Upper lobe of left lung (tissue), 4 donors: ENCODE results near the gene FOXO3.

Experiments used
- EP300 ChIP-seq, 4 donors: sonication (generic); formaldehyde crosslinking; IDR thresholded peaks; one replicate each; pipeline ENCODE4 v1.5.1; 2017; ENCODE audit warnings: antibody characterized with exemption in 4 of 4, control low read depth in 2 of 4
- POLR2A ChIP-seq, 4 donors: fragments of 450-650 bp; IDR thresholded peaks; one replicate each; pipeline ENCODE4 v1.5.1; 2016 to 2017; ENCODE audit warnings: antibody characterized with exemption in 4 of 4, mild to moderate bottlenecking in 2 of 4
- POLR2AphosphoS5 ChIP-seq, 2 donors: sonication (generic); formaldehyde crosslinking; IDR thresholded peaks; one replicate each; pipeline ENCODE4 v1.5.1; 2017; ENCODE audit warnings: antibody characterized with exemption in 2 of 2
- TF ChIP-seq, protein P1 (sequence below), 6 experiments: fragments of 450-650 bp in 4 of 6; fragments of 200-600 bp in 2 of 6; sonication (generic) in 2 of 6; IDR thresholded peaks; one replicate each; pipeline ENCODE4 v1.5.1; 2016 to 2019; ENCODE audit warnings: antibody characterized with exemption in 6 of 6

- TF ChIP-seq, protein P1, sequence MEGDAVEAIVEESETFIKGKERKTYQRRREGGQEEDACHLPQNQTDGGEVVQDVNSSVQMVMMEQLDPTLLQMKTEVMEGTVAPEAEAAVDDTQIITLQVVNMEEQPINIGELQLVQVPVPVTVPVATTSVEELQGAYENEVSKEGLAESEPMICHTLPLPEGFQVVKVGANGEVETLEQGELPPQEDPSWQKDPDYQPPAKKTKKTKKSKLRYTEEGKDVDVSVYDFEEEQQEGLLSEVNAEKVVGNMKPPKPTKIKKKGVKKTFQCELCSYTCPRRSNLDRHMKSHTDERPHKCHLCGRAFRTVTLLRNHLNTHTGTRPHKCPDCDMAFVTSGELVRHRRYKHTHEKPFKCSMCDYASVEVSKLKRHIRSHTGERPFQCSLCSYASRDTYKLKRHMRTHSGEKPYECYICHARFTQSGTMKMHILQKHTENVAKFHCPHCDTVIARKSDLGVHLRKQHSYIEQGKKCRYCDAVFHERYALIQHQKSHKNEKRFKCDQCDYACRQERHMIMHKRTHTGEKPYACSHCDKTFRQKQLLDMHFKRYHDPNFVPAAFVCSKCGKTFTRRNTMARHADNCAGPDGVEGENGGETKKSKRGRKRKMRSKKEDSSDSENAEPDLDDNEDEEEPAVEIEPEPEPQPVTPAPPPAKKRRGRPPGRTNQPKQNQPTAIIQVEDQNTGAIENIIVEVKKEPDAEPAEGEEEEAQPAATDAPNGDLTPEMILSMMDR (IDR thresholded peaks at IDR 0.05): no peak
- TF ChIP-seq EP300 (IDR thresholded peaks at IDR 0.05): no peak
- TF ChIP-seq POLR2A (IDR thresholded peaks at IDR 0.05): no peak
- TF ChIP-seq POLR2AphosphoS5 (IDR thresholded peaks at IDR 0.05): no peak
These were observed 83.5 kb downstream of the FOXO3 start for GRCh38 chr6:108644252-108644651.
